Embryonic facial prominence (tissue), 1 donor: ENCODE results near the gene ZSCAN1.

Experiments
- DNase-seq: peaks from one replicate; pipeline ENCODE4 v3.0.0-alpha.2; 2016; ENCODE audit errors: extremely low spot score

The ZSCAN1 gene

DNA sequence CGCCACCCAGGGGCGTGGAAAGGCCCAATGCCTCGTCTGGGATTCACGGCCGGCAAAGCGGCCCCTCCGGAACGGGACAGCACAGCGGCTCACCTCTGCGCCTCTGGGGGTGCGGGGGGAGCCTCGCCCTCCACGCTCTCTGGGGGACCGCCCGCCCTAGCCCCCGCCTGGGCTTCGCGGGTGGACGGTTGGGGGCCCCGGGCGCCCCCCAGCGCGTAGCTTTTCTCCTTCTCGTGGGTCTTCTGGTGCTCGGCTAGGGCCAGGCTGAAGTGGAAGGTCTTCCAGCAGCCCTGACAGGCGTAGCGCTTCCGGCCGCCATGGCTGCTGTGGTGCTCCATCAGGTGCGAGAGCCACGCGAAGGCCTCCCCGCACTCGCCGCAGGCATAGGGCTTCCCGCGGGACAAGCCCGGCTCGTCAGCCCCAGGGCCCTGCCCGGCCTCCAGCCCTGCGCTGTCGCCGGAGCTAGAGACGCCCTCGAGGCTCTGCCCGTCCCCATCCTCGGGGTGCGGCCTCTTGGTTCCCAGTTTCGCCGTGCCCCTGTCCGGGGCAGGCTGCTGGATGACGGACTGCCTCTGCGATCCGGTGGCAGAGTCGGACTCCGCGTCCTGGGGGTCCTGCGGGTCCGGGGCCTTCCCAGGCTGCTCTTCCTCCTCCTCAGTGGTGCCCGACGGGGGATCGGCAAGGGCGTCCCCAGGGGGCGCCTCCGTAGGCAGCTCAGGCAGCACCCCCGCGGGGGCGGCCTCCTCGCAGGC lies 50.9 kb downstream of the ZSCAN1 start:
- no peak for DNase-seq

DNA sequence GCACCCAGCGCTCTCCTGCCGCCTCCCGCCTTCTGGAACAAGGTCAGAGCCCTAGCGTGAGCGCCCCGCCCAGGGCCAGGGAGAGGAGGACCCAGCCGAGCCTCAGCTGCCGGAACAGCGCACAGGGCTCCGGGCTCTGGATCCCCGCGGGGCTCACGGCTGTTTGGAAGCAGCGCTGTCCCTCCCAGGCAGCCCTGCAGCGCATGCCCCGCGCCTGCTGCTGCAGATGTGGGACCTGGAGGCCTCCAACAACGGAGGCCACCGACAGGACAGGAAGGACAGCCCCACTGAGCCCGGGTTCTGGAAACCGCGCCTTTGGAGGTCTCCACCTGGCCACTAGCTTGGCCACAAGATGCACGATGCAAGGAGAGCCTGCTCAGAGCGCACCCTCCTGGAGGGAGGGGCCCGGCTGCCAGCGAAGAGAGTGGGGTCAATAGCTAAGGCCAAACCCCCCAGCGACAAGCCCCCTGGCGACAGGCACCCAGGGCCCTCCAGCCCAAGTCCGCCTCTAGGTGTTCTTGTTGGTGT lies 51.6 kb downstream of the ZSCAN1 start:
- DNase-seq = no peak

DNA sequence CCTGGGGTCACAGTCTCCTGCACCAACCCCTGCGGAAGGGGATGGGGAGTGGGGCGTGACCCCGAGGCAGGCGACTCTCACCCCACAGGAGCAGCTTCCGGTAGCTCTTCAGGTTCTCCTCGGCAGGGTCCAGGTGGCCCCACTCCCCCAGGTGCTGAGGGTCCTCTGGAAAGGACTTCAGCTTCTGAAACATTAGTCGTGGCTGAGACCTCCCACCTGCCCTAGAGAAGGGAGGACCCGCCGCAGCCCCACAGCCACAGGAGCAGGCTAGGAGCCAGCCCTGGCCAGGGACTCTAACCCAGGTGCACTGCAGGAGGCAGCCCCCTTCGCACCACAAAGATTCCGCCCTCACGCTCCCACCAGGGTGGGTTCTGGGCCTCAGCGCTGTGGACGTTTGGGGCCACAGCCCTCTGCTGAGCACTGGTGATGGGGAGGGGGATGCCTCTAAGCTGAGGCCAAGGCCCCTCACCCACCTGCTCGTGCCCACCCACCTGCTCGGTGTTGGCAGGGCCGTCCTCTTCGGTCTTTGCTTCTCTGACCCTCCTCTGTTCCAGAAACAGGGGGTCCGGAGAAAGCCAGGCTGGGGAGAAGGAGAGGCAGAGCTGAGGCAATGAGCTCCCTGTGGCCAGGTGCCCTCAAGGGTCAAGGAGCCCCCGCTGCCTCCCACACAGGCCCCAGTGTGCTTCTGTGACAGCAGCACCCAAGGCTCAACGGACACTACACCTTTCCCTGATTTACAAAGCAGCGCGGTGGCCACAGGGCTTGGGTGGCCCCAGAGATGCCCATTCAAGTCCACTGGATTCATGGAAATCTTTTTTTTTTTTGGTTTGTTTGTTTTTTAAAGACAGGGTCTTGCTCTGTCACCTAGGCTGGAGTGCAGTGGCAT lies 53.2 kb downstream of the ZSCAN1 start:
- DNase-seq = no peak

DNA sequence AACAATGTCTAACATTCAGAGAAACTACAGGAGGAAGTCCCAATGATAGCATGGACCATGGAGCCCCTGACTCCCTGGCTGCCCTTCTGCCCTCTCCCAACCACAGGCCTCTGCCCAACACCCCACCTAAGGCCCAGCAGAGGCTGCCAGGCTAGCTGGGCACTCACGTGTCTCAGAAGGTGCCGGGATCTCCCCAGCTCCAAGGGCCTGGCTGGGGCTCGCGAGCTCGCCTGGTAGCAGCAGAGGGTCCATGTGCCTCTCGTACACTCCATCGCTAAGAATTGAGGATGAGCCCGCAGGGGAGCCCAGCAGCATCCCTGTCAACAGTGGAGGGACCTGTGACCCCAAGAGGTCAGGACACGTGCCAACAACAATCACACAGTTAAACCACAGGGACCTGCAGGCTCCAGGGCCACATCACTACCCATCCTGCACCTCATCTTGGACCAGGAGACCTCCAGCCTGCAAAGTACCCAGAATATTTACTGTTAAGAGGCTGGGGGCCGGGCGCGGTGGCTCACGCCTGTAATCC lies 54.8 kb downstream of the ZSCAN1 start:
- DNase-seq = no peak

DNA sequence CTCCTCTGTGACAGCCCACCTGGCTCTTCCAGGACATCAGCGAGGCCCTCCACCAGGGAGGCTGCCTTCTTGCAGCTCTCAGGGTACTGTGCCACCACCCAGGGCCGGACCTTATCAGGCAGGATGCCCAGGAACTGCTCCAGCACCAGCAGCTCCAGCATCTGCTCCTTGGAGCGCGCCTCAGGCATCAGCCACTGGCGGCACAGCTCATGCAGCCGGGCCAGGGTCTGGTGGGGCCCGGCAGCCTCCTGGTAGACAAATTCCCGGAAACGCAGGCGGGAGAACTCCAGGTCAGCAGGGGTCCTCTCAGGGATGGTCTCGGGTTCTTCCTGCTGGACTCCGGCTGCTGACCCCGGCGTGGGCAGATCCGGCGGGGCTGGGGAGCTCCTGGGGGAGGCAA lies 56.0 kb downstream of the ZSCAN1 start:
- no peak for DNase-seq

DNA sequence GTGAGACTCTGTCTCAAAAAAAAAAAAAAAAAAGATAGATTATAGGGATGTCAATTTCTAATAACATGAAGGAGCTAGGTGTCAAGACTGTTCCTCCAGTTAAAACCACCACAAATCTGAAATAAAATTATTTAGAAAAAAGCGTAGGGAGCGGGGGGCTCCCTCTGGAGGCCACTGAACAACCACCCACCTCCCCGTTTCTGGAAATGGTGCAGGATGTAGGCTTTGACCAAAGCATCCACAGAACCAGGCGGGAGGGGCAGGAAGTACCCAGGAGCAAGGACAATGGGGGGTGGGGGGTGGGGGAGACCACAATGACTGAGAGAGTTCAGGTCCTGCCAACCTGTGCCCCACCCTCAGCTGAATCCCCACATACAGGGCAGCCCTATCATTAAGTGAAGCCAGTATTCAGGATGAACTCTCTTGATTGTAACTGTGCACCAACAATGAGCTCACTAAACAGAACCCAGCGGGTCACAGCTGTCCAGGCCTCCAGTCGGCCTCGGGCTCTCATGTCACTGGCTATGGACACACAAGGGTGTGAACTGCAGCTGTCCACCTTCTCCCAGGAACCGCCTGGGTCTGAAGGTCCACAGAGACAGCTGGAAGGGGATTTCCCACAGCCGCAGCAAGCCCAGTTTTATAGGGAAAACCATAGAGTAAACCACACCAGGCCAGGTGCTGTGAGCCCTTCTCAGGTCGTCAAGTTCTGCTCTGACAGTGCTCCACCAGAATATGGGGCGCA lies 57.6 kb downstream of the ZSCAN1 start:
- no peak for DNase-seq

DNA sequence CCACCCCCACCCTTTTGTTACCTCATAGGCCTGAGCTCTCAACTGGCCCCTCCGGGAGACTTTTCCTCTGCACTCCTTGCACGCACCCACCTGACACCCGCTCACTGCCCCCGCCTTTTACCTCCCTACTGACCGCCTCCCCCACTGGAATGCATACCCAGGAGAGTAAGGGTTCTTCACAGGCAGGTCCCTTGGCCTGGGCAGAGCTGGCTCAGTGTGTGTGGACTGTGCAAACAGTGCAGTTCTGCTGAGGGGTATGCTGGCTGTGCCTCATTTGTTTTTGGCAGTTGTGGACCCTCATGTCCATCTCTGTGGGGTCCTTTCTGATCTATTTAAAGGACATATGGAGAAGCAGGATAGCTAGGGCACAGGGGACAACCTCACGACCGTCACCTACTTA lies 59.2 kb downstream of the ZSCAN1 start:
- DNase-seq = no peak

DNA sequence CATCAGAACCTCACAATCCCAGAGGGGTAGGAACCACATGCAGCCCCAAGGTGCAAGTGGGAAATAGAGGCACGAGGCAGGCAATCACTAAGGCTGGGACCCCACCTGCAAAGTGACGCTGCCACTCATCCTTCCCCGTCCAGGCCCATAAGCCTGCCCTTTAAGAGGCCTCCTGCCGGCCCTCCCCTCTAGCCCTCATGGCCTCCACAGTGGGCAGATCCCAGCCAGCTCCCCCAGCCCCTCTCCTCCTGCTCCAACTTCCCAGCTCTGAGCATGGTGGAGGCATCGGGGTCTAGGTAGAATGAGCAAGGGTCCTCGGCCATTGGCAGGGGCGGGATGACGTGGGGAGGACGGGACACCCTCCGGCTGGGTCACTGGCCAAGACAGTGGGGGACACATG lies 61.5 kb downstream of the ZSCAN1 start:
- no peak for DNase-seq

DNA sequence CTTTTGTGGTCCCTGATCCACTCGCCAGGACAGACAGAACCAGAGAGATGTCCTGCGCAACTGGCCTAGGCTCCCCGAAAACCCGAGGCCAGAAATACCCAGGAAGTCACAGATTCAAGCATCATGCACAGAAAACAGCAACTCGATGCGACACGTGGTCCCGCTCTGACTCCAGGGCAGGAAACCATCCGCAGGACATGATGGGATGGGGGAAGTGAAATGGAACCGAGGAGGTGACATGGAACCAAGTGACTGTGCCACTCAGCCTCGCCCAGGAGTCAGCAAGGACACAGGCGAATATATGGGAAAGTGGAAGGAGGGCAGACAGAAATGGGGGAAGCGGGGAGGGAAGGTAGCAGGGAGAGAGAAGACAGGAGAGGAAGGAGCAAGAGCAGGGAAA lies 63.1 kb downstream of the ZSCAN1 start:
- no peak for DNase-seq

DNA sequence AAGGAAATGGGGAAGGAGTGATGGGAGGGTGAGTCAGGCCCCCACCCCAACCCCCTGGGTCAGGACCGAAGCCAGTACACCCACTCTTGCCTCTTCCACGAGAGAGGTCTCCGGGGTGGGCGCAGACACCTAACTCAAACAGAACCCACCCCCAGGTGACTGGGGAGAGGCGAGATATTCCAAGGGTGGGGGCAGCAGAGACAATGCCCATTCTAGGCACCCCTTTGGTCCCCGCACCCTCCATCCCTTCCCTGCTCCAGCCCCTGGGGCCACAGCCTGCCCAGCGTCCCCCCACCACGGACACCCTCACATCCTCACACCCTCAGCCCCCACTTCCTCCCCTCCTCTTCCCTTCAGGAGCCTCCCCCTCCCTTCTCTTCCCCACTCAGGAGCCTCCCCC lies 63.5 kb downstream of the ZSCAN1 start:
- DNase-seq = no peak

DNA sequence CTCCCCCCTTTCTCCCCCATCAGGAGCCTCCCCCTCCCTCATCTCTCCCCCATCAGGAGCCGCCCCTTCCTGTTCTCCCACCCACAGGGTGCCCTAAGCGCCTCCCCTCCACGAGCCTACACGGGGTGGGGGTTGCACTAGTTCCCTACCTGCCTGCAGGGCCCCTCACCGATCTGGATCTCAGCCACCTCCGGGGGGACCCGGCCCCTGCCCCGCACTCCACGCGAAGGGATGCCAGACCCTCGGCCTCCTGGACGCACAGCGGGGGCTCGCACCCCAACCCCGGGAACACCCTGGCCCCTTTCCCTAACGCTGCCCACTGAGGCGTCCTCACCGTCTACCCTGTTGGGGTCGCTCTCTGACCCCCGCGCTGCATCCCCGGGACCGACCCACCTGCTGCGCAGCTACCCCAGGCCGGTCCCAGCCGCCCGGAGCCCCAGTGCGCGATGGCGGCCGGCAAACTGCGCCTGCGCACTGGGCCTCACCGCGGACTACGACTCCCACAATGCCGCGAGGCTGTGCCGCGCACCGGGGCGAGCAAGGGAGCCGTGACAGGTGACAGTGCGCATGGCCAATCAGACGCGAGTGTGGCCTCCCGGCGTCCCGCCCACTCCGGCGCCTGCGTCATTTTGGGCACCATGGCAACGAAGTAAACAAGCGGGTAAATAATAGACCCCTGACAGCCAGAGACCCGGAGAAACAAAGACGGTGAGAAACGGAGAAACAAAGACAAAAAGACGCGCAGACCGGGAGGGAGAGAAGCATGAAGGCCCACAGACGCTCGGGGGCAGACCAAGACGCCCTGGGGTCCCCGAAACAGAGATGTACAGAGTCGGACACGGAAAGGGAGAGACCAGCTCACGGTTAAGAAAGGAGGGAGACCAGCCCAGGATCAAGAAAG lies 64.2 kb downstream of the ZSCAN1 start, which contains the start of gene ZSCAN18:
Gene ZSCAN18 (minus strand): TSS at position 451 of the 901 bp plus-strand sequence. CDS start 7,964 bp downstream, outside the sequence.
- DNase-seq = peak; percentile 97

DNA sequence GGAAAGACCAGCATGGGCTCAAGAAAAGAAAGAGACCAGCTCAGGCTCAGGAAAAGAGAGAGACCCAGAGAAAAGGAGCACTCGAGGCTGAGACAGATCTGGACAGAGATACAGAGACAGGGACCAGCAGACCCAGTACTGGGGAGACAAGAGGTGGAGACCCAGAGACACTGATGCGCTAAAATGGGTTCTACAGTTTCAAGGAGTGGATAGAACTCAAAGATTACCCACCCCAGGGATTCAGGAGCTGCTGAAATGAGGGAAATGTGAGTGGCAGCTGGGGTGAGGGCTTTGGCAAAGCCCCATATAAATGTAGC lies 64.8 kb downstream of the ZSCAN1 start:
- DNase-seq = no peak
